HepG2 (cell line): ENCODE data around the gene LZTR1. TPM values are rescaled to one million over a fixed set of nuclear protein-coding genes. Genes with fewer than 3 reads are reported as not detected.

Experiments
- BRCA1 ChIP-seq: sonication (generic); formaldehyde crosslinking; IDR thresholded peaks from 2 replicates; pipeline ENCODE4 v1.4.0; 2020; ENCODE audit warnings: missing genetic modification reagents
- ESRRA ChIP-seq: sonication (generic); formaldehyde crosslinking; IDR thresholded peaks from 2 replicates; pipeline ENCODE4 v1.5.1; 2020; ENCODE audit warnings: mild to moderate bottlenecking, low read depth, missing genetic modification reagents
- HNRNPL ChIP-seq: fragments of 200-400 bp; formaldehyde crosslinking; IDR thresholded peaks from 2 replicates; pipeline ENCODE4 v1.6.1; 2017; ENCODE audit warnings: mild to moderate bottlenecking, low read depth, low read length
- NKX3-1 ChIP-seq: sonication (generic); formaldehyde crosslinking; IDR thresholded peaks from 2 replicates; pipeline ENCODE4 v1.5.0; 2020; ENCODE audit warnings: missing genetic modification reagents
- RBFOX2 ChIP-seq: fragments of 200-400 bp; formaldehyde crosslinking; IDR thresholded peaks from 2 replicates; pipeline ENCODE4 v1.6.1; 2017; ENCODE audit warnings: low read depth, mild to moderate bottlenecking, low read length
- REPIN1 ChIP-seq: sonication (generic); formaldehyde crosslinking; IDR thresholded peaks from 2 replicates; pipeline ENCODE4 v1.8.0; 2022; ENCODE audit warnings: missing genetic modification reagents, low read depth, mild to moderate bottlenecking, borderline replicate concordance
- SMC3 ChIP-seq: IDR thresholded peaks from 2 replicates; pipeline ENCODE4 v1.6.1; 2011; ENCODE audit warnings: low read length, improper control_type of control experiment
- SOX6 ChIP-seq, 2 experiments: fragments of 450-650 bp in 1 of 2; sonication (generic) in 1 of 2; formaldehyde crosslinking in 1 of 2; IDR thresholded peaks; 2 replicates each; pipeline versions ENCODE4 v1.4.0 to v1.6.1; 2017 to 2020; ENCODE audit warnings: antibody characterized with exemption in 1 of 2, mild to moderate bottlenecking in 1 of 2, missing genetic modification reagents in 1 of 2
- SRY ChIP-seq: sonication (generic); formaldehyde crosslinking; IDR thresholded peaks from 2 replicates; pipeline ENCODE4 v1.8.0; 2022; ENCODE audit warnings: mild to moderate bottlenecking, missing genetic modification reagents
- ZBTB7B ChIP-seq: sonication (generic); formaldehyde crosslinking; IDR thresholded peaks from 2 replicates; pipeline ENCODE4 v1.4.0; 2020; ENCODE audit warnings: missing genetic modification reagents
- ZMYM2 ChIP-seq: sonication (generic); formaldehyde crosslinking; IDR thresholded peaks from 2 replicates; pipeline ENCODE4 v1.8.0; 2022; ENCODE audit warnings: mild to moderate bottlenecking, missing genetic modification reagents
- ZNF205 ChIP-seq: IDR thresholded peaks from 2 replicates; pipeline ENCODE4 v1.6.1; 2018; ENCODE audit warnings: missing biosample characterization, missing genetic modification reagents
- ZNF329 ChIP-seq: sonication (generic); formaldehyde crosslinking; IDR thresholded peaks from 2 replicates; pipeline ENCODE4 v1.9.0; 2021; ENCODE audit warnings: low read depth, mild to moderate bottlenecking, missing genetic modification reagents
- ZNF570 ChIP-seq: sonication (generic); formaldehyde crosslinking; IDR thresholded peaks from 2 replicates; pipeline ENCODE4 v1.4.0; 2020; ENCODE audit warnings: mild to moderate bottlenecking, missing genetic modification reagents, borderline replicate concordance
- ZSCAN9 ChIP-seq: IDR thresholded peaks from 2 replicates; pipeline ENCODE4 v1.6.1; 2016; ENCODE audit warnings: borderline replicate concordance
- polyA plus RNA-seq, 8 experiments: library from polyadenylated mRNA; depleted of rRNA in 3 of 8; stranded (reverse) in 7 of 8; unstranded in 1 of 8; fragments of >200 nt; fragmentation: Illumina TruSeq in 4 of 8; extraction: Trizol in 4 of 8; gene quantifications; 2 replicates each; pipeline versions ENCODE4 v1.2.1 to v1.2.3, GENCODE V29; 2011 to 2016; ENCODE audit warnings: low read depth in 4 of 8, missing spikeins in 1 of 8, mixed read lengths in 1 of 8; ENCODE audit not compliant: insufficient read depth in 1 of 8
- total RNA-seq, 5 experiments: library from RNA; depleted of rRNA; stranded (reverse); fragments of >200 nt; fragmentation: Illumina TruSeq; extraction: Trizol; gene quantifications; 2 replicates each; pipeline ENCODE4 v1.2.3, GENCODE V29; 2016; ENCODE audit warnings: low read depth in 1 of 5
- TF ChIP-seq, protein P1 (sequence below): sonication (generic); formaldehyde crosslinking; IDR thresholded peaks from 2 replicates; pipeline ENCODE4 v1.4.0; 2020; ENCODE audit warnings: missing genetic modification reagents, low read depth, mild to moderate bottlenecking, borderline replicate concordance
- TF ChIP-seq, protein P2 (sequence below): sonication (generic); formaldehyde crosslinking; IDR thresholded peaks from 2 replicates; pipeline ENCODE4 v1.4.0; 2020; ENCODE audit warnings: missing genetic modification reagents
- TF ChIP-seq, protein P3 (sequence below): sonication (generic); formaldehyde crosslinking; IDR thresholded peaks from 2 replicates; pipeline ENCODE4 v1.4.0; 2020; ENCODE audit warnings: mild to moderate bottlenecking, missing genetic modification reagents
- TF ChIP-seq, protein P4 (sequence below): sonication (generic); formaldehyde crosslinking; IDR thresholded peaks from 2 replicates; pipeline ENCODE4 v1.4.0; 2020; ENCODE audit warnings: mild to moderate bottlenecking, missing genetic modification reagents, borderline replicate concordance

LZTR1 gene
- total and polyA plus RNA-seq, 2 of the 13 experiments (the other 11 are each of a cell fraction or from before 2014, with no cell fraction given) = 21.8 to 22.4 TPM

DNA sequence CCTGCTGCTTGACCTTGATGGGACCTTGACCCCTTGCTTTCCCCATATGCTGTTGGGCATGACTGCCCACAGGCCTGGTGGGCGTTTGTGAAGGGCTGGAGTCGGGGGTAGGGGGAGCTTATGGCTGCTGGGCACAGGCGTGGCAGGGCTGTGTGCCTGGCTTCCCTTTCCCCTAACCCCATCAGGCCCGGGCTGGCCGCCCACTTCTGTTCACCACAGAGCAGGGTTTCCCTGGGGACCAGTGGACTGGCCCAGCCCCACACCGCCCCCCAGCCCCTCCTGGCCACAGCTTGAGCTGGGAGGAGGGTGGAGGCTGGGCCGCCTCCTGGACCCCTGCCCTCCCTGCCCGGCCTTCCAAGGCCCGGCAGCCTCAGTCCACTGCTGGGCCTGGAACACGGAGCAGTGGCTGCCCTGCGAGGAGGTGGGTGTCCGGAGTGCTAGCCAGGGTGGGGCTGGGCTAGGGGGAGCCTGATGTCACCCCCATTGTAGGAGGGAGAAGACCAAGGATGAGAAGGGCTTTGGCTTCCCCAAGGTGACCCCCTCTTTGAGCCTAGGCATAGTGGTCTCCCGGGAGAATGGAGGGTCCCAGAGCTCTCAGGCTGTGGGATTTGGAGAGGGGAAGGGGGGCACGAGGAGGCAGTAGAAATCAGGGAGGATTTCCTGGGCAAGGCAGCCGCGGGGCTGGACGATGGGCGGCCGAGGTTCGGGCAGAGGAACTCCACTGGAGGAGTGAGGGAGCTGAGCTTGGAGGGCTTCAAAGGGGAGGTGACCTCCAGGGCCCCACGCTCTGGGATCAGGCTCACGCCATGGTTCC, 15.0 kb upstream of the LZTR1 start, which contains the start of gene AIFM3 (continued):
- no peak for TF ChIP-seq REPIN1 (CRISPR knock-in tag)
- TF ChIP-seq, protein P1, sequence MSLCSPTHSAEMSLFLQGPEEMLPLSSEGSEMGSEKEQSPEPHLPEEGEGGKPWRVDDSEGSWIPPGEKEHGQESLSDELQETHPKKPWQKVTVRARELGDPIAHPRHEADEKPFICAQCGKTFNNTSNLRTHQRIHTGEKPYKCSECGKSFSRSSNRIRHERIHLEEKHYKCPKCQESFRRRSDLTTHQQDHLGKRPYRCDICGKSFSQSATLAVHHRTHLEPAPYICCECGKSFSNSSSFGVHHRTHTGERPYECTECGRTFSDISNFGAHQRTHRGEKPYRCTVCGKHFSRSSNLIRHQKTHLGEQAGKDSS (CRISPR knock-in tag) = no peak
- no peak for TF ChIP-seq BRCA1
- TF ChIP-seq, protein P2, sequence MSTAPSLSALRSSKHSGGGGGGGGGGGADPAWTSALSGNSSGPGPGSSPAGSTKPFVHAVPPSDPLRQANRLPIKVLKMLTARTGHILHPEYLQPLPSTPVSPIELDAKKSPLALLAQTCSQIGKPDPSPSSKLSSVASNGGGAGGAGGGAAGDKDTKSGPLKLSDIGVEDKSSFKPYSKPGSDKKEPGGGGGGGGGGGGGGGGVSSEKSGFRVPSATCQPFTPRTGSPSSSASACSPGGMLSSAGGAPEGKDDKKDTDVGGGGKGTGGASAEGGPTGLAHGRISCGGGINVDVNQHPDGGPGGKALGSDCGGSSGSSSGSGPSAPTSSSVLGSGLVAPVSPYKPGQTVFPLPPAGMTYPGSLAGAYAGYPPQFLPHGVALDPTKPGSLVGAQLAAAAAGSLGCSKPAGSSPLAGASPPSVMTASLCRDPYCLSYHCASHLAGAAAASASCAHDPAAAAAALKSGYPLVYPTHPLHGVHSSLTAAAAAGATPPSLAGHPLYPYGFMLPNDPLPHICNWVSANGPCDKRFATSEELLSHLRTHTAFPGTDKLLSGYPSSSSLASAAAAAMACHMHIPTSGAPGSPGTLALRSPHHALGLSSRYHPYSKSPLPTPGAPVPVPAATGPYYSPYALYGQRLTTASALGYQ (CRISPR knock-in tag) = no peak
- no peak for TF ChIP-seq NKX3-1
- TF ChIP-seq ZNF329 (CRISPR knock-in tag) = no peak
- TF ChIP-seq, protein P3, sequence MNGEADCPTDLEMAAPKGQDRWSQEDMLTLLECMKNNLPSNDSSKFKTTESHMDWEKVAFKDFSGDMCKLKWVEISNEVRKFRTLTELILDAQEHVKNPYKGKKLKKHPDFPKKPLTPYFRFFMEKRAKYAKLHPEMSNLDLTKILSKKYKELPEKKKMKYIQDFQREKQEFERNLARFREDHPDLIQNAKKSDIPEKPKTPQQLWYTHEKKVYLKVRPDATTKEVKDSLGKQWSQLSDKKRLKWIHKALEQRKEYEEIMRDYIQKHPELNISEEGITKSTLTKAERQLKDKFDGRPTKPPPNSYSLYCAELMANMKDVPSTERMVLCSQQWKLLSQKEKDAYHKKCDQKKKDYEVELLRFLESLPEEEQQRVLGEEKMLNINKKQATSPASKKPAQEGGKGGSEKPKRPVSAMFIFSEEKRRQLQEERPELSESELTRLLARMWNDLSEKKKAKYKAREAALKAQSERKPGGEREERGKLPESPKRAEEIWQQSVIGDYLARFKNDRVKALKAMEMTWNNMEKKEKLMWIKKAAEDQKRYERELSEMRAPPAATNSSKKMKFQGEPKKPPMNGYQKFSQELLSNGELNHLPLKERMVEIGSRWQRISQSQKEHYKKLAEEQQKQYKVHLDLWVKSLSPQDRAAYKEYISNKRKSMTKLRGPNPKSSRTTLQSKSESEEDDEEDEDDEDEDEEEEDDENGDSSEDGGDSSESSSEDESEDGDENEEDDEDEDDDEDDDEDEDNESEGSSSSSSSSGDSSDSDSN (CRISPR knock-in tag) = 0 out of 2 replicates have a peak, but pooled peaks have one; percentile 1
- TF ChIP-seq SOX6 (IDR thresholded peaks at IDR 0.05) = no peak
- no peak for TF ChIP-seq SOX6 (CRISPR knock-in tag; IDR thresholded peaks at IDR 0.05)
- peak; percentile 37; the same call in 1 of the 2 replicates for TF ChIP-seq ESRRA
- TF ChIP-seq ZBTB7B (CRISPR knock-in tag) = 0 out of 2 replicates have a peak, but pooled peaks have one; percentile 48
- no peak for TF ChIP-seq SRY (CRISPR knock-in tag)
- peak; percentile 75 for TF ChIP-seq HNRNPL
- no peak for TF ChIP-seq ZNF205 (CRISPR knock-in tag)
- TF ChIP-seq RBFOX2 = 0 out of 2 replicates have a peak, but pooled peaks have one; percentile 44
- TF ChIP-seq SMC3 = no peak
- TF ChIP-seq ZMYM2 (CRISPR knock-in tag) = no peak
- TF ChIP-seq, protein P4, sequence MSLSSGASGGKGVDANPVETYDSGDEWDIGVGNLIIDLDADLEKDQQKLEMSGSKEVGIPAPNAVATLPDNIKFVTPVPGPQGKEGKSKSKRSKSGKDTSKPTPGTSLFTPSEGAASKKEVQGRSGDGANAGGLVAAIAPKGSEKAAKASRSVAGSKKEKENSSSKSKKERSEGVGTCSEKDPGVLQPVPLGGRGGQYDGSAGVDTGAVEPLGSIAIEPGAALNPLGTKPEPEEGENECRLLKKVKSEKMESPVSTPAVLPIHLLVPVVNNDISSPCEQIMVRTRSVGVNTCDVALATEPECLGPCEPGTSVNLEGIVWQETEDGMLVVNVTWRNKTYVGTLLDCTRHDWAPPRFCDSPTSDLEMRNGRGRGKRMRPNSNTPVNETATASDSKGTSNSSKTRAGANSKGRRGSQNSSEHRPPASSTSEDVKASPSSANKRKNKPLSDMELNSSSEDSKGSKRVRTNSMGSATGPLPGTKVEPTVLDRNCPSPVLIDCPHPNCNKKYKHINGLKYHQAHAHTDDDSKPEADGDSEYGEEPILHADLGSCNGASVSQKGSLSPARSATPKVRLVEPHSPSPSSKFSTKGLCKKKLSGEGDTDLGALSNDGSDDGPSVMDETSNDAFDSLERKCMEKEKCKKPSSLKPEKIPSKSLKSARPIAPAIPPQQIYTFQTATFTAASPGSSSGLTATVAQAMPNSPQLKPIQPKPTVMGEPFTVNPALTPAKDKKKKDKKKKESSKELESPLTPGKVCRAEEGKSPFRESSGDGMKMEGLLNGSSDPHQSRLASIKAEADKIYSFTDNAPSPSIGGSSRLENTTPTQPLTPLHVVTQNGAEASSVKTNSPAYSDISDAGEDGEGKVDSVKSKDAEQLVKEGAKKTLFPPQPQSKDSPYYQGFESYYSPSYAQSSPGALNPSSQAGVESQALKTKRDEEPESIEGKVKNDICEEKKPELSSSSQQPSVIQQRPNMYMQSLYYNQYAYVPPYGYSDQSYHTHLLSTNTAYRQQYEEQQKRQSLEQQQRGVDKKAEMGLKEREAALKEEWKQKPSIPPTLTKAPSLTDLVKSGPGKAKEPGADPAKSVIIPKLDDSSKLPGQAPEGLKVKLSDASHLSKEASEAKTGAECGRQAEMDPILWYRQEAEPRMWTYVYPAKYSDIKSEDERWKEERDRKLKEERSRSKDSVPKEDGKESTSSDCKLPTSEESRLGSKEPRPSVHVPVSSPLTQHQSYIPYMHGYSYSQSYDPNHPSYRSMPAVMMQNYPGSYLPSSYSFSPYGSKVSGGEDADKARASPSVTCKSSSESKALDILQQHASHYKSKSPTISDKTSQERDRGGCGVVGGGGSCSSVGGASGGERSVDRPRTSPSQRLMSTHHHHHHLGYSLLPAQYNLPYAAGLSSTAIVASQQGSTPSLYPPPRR (CRISPR knock-in tag) = no peak
- TF ChIP-seq ZSCAN9 (CRISPR knock-in tag) = no peak
- TF ChIP-seq ZNF570 (CRISPR knock-in tag) = no peak
